Peyer's patch (tissue), 4 donors: ENCODE measurements around the gene LRRC1.

Source experiments
- CTCF ChIP-seq, 6 experiments: fragments of 450-650 bp in 4 of 6; fragments of 200-600 bp in 2 of 6; sonication (generic) in 1 of 6; IDR thresholded peaks; one replicate each; pipeline ENCODE4 v1.5.1; 2017 to 2019; ENCODE audit warnings: antibody characterized with exemption in 6 of 6, mild to moderate bottlenecking in 3 of 6, moderate library complexity in 1 of 6
- POLR2A ChIP-seq, 2 donors: fragments of 450-650 bp; IDR thresholded peaks; one replicate each; pipeline ENCODE4 v1.5.1; 2017; ENCODE audit warnings: antibody characterized with exemption in 2 of 2, mild to moderate bottlenecking in 2 of 2, moderate library complexity in 2 of 2

- TF ChIP-seq CTCF (IDR thresholded peaks at IDR 0.05): no peak
- TF ChIP-seq POLR2A (IDR thresholded peaks at IDR 0.05): no peak
Observed at GRCh38 chr6:53906842-53907241, 112.0 kb downstream of the LRRC1 start.
